Inflammatory macrophage (primary cell): ENCODE data around the gene SLC31A1.

ENCODE experiments used
- DNase-seq, 2 donors: peaks; one replicate each; pipeline ENCODE4 v3.0.0-alpha.2; 2020 to 2022
- total RNA-seq, 18 experiments: gene quantifications; one replicate each; lab custom pipeline; 2026; ENCODE audit warnings: mixed read lengths in 6 of 18, inconsistent platforms in 2 of 18; lab: John Stamatoyannopoulos, UW

SLC31A1 gene
- 141 to 374 (median 285) reads per million in 18 experiments for total RNA-seq

DNA sequence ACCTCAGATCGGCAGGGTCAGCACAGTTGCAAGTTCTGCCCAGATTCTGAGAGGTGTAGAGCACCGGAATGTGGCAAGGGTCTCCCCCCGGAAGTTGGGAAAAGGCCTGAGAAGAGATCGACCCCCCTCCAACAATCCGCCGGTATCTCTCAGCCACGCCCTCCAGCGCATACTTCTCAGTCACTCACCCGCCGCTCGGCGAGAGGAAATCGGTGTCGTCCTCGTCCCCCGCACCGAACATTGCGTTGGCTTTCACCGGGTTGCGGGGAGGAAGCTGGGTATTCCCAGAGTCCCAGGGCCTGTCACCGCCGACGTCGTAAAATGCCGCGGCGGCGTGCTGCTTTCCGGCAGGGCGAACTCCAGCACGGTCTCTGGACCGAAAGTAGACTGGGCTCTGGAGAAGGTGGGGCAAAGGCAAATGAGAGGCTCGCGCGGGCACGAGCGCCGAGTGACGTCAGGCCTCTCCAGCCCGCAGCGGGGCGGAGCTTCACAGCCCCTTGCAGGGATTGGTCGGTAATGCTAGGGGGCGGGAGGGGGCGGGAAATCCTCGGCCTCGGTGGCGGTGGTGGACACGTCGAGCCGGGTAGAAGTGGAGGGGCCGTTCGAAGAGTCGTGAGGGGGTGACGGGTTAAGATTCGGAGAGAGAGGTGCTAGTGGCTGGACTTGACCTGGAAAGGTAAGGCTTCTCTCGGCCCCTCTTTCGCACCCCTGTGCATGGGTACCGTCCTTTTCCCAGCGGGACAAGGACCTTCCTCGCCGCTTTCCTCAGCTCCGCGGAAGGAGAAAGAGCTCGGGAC lies at the start of gene SLC31A1, which contains the start of gene FKBP15:
Gene SLC31A1, plus strand, starts transcription at position 542 of the 797 bp plus-strand sequence. CDS start 34,605 bp downstream, outside the sequence.
Gene FKBP15, minus strand, starts transcription at position 275 of the 797 bp plus-strand sequence. Its CDS starts 34 bp downstream, at position 241.
- peak; percentile 99 for DNase-seq

DNA sequence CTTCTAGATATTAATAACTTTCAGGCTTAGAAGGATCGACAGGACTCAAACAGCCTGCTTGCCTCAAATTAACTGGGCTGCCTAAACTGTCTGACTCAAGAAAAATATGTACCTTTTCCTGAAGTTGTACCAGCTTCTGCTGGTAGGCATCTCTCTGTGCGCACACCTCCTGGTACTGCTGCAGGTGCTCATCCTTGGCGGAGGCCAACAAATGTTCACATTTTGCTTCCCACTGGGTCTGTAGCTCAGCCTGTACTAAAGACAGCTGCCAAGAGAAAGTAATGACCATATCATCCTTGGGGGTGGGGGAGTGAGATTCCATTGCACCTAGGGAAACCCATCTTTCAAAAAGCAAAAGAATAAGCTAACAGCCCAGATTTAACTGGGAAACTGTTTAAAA lies 48.0 kb upstream of the SLC31A1 start:
- no peak for DNase-seq

DNA sequence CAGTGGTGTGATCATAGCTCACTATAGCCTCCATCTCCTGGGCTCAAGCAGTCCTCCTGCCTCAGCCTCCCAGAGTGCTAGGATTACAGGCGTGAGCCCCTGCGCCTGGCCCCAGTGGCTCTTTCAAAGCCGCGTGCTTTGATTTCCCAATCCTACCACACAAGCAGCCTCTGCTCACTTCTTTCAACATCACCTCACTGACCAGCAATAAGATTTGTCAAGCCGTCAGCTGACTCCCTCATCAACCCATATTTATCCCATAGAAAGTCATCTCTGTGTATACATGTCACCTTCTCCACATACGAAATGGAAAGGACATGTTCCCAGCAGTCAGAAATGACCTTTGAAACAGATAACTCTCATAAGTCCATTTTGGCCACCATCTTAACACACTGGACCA lies 44.5 kb upstream of the SLC31A1 start:
- DNase-seq, result peak; percentile 89 to 93

DNA sequence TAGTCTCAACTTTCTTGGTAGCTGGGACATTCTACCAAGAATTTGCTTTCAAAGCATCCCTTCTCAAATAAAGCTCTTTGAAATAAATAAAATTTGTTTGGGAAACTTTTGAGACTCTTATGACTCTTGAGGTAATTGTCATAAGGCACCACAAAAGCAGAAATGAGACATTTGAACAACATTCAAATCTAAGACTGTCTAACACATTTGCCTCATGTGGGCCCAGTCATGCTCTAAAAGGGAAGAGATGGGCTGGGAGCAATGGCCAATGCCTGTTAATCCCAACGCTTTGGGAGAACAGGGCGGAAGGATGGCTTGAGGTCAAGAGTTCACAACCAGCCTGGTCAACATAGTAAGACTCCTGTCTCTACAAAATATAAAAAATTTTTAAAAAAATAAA lies 44.1 kb upstream of the SLC31A1 start:
- peak; percentile 78 for DNase-seq

DNA sequence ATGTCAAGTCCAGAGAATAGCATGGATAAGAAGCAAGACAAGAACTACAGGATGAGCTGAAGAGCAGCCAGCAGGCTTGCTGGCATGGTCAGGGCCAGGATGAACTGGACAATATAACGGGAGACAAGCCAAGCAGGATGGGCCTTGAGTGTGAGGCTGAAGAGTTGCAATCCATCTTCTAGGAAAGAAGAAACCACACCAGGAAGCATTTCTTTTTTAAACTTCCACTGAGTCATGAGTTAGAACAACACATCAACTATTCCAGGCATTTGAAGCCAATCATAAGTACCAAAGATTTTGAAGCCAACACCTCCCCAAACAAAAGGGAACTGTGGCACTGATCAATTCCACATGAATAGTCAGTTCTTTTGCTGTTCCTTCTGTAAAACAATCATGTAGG lies 43.3 kb upstream of the SLC31A1 start:
- DNase-seq, result no peak

DNA sequence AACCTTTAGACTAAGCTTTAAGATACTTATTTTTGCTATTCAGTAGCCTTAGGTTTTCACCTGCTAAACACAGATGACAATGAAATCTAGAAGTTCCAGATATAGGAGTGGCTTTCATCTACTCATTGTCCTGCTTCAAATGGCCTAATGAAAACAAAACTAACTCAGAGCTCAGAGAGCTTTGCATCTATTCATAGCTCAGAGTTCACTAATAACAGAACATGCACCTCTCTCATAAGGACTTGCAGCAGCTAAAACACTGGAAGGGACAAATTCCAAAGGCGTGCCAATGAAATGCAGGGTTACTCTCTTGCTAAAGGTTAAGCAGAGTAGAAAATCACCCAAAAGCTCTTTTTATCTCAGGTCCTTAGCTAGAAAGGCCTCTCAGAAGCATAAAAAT lies 41.5 kb upstream of the SLC31A1 start:
- no peak for DNase-seq

DNA sequence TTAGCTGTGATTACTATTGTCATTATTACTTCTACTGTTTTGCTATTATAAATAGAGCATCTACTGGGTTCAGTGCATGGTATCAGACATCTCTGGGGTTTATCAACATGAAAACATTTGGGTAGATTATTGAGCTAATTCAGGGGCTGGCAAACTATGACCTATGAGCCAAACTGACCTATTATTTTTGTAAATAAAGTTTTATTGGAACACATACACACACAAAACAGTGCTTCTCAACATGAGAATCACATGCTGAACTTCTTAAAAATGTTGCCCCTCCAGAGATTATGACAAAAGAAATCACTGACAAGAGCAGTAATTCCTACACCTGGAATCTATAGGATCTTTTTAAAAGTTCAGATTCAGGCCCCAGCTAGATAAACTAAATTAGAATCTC lies 40.2 kb upstream of the SLC31A1 start:
- DNase-seq, result no peak

DNA sequence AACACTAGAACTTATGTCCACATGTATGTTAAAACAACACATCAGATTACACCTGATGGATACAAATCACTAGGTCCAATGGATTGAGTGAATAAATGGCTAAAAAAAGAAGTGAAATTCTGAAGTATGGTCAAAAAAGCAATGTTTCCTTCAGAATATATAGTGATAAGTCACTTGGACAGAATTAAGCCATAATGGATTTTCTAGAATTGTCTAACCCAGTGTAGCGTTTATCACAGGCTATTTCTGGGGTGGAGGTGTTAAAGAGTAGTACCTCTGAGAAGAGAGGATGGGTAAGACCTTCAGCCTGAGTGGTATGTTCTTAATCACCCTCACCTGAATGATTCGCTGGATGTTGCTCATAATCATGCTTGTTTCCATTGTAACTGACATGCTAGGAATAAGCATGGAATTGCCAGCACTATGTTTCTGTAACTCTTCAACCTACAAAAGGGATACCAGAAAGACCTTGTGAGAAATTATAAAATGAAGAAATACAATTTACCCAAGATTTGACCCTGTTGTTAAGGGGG lies 37.3 kb upstream of the SLC31A1 start:
- DNase-seq, result no peak

DNA sequence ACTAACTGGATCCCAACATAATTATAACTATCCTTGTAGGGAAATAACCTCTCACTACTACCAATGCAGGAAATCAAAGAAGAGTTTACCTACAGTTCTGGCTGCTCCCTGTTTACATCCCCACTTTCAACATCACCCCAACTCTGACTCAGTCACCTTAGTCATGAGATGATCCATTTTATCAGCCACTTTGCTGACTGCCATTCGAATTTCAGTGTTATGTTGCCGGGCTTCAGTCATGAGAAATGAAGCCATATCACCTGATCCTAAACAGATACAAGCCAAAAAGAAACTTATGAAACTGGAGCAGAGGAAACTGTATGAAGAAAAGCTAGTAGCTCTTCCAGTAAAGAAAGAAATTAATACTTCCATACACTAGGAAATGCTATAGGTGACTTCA lies 36.8 kb upstream of the SLC31A1 start:
- peak; percentile 39 to 55 for DNase-seq

DNA sequence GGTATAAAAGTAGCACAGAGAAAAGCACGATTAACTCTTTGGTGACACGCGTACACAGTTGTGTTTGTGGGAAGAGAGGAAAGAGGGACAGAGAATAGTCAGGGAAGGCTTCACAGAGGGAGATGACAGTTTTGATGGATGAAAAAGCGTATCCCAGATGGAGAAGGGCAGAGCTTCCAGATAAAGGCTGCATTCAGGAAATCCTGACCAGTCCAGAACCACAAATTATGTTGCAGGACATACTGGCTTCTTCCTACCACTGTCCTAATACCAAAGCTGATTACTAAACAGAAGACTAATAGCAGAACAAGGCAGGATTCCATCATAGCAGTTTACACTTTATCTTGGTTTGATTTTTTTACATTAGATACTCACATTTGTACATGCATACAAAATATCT lies 36.1 kb upstream of the SLC31A1 start:
- no peak for DNase-seq

DNA sequence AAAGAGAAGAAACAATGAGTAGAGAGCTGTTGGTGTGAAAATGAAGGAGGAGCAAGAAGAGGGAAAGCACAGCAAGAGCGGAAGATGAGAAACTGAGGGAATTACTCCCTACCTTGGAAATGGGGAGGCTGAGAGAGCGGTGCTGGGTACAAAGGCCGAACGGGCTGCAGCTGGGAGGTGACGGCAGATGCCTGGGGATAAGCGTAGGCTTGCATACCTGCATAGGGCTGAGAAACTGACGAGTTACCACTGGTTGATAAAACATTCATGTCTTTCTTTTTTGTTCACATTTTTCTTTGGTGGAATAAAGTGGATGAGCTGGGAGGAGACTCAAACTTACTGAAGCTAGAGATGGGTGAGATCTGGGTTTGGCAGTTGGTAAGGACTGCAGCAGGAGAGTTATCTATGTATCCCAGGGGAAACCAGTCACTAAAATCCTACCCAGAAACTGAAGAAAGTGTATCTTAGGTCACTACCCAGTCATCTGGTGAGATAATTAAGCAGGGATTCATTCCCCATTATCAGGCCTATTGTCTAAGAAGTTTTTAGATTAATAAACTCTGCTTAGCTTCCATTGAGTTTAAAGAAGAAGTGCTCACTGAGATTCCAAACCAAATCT lies 35.1 kb upstream of the SLC31A1 start:
- no peak for DNase-seq

DNA sequence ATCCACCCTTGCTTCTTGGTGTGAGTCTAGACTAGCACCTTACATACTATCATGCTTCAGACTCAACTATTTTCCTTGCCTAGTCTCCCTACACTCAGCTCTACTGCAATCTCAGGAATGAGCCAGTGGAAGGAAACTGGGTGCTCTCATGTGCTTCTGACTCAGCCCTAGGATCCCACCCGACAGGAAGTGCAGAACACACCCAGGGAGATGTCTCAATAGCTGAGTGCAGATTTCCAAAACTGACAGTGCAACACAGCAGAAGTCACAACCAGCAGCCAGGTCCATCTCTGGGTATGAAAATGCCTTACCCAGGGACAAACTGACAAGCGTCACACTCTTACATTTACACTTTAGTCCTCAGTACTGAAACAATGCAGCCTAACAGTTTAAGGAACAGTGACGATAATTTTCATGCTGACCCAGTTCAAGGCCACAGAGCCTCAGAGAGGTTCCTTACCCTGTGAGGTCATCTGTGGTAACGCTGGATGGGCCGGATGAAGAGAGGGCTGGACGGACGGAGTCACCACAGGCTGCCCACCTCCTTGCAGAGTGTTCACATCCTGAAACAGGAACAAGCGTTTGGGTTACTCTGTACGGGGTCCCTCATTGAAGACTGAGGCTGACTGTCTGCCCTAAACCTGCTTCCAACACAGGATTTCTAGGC lies 33.3 kb upstream of the SLC31A1 start:
- peak; percentile 95 to 96 for DNase-seq

DNA sequence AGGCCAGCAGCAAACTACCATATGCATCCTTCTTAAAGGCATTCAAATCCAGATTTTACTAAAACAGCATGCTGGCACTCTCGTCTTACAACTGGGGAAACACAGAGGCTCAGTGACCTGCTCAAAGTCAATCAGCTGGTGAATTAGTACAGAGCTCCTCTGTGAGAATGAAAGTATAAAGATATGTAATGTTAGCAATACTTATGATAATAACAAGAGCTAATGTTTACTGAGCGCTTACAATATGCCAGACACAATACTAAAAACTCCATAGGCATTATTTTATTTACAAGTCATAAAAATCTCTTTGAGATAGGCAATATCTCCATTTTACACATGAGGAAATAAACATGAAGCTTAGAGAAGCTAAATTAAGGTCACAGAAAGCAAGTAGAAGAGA lies 28.9 kb upstream of the SLC31A1 start:
- no peak for DNase-seq

DNA sequence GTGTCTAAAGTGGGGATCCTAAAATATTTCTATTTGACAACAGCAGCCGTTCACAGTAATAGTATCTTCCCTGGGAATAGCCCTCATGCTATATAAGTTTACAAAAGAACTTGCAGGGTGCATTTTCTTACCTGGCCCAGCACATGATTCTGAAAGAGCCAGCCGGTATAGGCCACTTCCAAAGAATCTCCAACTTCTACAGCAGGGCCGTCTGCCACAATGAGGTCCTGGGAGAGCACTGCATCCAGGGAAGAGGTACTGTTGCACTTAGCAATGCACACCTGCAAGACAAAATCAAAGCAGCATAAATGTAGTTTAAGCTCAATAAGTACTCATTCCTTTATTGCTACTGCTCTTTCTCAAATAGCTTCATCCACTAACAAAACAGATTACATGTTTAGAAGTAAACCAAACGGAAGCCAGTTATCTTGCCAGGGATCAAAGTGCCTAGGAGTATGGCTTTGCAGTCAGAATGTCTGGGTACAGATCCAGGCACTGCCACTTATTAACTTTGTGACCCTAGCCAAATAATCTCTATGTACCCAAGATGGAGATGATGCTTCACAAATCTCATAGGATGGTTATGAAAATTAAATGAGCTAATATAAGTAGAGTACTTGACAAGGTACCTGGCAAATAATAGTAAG lies 21.5 kb upstream of the SLC31A1 start:
- no peak for DNase-seq

DNA sequence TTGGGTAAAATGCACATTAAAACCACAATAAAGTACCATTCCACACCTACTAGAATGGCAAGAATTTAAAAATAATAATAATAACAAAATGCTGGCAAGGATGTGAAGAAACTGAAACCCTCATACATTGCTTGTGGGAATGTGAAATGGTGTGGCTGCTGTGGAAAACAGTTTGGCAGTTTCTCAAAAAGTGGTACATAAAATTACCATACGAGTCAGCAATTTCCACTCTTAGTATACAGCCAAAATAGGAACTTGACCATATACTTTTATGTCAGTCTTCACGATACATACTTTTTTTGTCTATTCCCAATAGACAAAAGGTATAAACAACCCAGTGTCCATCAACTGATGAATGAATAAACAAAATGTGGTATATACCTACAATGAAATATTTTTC lies 15.9 kb upstream of the SLC31A1 start:
- peak in 1 of 2 donors; percentile 24 for DNase-seq

DNA sequence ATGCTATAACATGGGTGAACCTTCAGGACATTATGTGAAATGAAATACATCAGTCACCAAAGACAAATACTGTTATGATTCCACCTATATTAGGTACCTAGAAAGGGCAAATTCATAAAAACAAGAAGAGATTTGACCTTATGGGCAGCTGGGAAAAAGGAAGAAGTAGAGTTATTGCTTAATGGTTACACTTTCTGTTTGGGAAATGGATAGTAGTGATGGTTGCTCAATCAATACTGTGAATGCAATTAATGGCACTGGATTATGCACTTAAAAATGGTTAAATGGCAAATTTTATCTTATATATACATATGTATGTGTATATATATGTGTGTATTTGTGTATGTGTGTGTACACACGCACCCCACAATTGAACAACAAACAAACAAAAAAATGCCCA lies 15.5 kb upstream of the SLC31A1 start:
- peak; percentile 30 to 74 for DNase-seq

DNA sequence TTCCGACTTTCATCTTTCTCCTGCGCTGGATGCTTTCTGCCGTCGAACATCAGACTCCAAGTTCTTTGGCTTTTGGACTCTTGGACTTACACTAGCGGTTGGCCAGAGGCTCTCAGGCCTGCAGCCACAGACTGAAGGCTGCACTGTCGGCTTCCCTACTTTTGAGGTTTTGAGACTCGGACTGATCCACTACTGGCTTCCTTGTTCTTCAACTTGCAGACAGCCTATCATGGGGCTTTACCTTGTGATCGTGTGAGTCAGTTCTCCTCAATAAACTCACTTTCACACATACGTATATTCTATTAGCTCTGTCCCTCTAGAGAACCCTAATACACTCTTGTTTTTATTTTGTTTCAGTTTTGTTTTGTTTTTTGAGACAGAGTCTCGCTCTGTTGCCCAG lies 10.5 kb upstream of the SLC31A1 start:
- DNase-seq, result peak; percentile 72 to 80

DNA sequence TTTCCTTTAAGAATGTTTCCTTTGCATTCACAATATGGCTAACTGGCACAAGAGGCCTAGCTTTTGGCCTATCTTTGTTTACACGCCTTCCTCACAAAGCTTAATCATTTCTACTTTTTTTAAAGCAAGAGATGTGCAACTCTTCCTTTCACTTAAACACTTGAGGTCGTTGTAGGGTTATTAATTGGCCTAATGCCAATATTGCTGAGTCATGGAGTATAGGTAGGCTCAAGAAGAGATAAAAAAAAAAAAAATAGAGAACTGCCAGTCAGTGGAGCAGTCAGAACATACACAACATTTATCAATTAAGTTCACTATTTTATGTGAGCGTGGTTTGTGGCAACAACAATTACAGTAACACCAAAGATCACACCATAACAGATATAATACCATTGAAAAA lies 6.2 kb upstream of the SLC31A1 start:
- DNase-seq, result peak in 1 of 2 donors; percentile 16

DNA sequence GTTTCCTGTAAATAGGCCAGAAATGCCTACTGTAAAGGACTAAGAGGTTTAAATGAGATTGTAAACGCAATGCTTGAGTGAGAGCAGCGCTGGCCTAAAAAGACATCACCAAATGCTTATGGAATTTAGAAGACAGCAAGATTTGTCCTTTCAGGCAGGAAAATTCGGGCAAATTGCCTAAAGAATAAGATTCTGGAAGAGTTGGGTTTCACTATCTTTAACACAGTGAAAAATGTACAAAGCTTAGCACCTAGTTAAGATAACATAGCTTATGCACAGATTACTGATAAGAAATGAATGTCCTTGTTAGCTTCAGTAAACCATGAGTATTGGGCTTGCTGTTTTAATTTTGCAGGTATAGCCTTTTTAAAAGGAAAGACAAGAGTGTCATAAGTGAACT lies 4.9 kb upstream of the SLC31A1 start:
- no peak for DNase-seq

DNA sequence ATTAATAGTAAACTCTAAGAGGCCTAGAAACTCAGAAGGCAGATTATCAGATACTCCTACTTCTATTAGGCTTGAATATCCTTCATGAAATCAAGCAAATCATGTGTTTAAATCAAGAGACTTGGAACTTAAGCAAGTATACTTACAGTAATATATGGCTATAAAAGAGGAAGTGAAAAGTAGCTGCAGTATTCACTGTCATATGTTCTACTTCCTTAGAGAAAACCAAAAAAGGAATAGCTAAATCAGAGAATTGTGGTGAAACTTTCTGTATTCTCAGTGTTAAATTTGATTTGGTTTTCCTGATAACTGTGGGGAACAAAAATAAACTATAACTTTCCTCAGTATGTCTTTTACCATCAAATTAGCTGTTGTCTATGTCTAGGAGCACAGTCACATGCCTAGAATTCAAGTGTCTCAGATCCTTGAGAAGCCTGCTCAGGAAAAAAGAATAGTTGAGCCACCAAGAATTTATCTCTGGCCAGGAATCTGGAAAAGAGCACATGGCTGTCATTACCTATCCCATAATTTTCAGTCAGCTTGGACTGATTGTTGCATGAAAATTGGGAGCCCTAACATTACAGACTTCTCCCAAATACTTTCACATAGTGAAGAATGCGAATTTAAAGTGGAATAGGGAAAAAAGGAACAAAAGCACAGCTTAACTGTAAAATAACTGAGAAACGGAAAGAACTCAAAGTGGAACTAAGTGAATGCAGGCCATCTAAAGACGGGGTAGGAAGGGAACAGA lies 2.0 kb upstream of the SLC31A1 start:
- peak; percentile 46 to 92 for DNase-seq

DNA sequence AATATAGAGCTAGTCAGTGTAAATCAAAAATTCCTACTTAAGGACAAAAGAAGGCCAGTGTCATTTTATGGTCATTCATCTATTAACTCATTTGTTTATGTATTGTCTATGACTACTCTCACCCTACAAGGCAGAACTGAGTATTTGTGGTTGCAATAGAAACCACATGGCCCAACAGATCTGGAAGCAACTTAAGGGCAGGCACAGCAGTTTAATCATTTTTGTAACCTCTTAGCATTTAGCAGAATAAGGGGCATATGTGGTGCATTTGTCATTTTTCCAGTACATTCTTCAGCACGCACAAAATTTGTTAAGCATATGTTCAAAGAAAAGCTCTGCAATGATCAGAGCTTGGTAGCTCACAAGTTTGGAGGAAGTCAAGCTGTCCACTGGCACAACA lies 1.4 kb upstream of the SLC31A1 start:
- peak; percentile 74 to 75 for DNase-seq

DNA sequence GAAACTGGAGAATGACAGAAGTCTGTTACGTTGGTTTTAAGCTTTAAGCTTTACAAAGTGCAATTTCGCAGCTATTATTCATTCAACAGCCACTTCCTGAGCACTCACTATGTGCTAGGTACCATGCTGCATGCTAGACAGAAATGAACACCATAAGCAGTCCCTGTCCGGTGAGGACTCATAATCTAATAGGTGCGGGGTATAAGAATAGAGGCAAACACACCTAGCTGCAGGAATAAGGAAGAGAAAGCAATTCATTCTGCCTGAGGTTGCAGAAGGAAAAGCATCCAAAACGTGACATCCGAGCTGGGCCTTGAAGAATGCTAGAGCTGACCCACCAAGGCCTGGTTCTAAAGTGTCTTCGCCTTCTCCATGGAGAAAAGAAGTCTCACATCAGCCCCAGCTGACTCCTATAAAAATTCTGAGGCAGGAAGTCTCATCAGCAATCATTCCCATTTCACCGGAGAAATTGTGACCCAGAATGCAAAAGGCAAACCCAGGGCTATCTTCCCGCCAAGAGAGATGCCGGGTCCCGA lies 809 bp upstream of the SLC31A1 start:
- peak; percentile 14 to 23 for DNase-seq
